ENCODE data around the gene PTPN2.

GRCh38 chr18:12751891-12752290, 132.1 kb downstream of the PTPN2 start:
- TF ChIP-seq POLR2A (IDR thresholded peaks at IDR 0.05): no peak
- TF ChIP-seq CTCF (IDR thresholded peaks at IDR 0.05): no peak

Measured in heart left ventricle (tissue), 13 donors.